ENCODE results near the gene PDIA4.
A peak's percentile ranks its signal among the peaks of the same experiment; 100 is the strongest.
"Not testable (repeated sequence)": the region's sequence is repeated elsewhere in the genome, so short reads cannot be mapped to it uniquely, and the experiment has no call there.

PDIA4 gene

DNA sequence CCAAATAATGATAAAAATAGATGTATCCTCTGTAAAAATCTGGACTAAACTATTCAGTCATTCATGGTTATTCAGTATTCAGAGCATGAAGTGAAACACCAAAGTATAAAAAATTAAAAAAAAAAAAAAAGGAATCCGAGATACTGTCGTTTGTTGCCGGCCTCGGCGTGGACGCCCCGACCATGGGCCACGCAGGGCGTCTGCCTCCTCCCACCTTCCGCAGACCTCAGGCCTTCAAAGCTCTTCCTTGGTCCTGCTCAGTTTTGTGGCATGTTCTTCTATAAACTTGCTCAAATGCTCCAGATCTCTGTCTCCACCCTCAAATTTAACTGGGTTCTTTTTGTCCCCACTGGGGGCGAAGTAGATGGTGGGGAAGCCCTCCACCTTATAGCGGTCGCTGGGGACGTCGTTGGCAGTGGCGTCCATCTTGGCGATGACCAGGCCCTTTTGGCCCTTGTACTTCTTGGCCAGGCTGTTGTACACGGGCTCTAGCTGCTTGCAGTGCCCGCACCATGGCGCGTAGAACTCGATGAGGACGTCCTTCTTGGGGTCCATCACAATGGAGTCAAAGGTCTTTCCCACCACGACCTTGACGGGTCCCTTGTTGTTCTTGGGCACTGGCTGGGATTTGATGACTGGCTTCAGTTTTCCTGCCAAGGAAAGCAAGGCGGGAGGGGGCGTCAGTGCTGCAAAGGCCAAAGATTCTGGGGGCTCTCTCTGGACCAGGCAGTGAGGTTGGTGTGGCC lies 24.6 kb downstream of the PDIA4 start:
- no peak for DNase-seq (ENCODE audit: low read depth, low spot score)

DNA sequence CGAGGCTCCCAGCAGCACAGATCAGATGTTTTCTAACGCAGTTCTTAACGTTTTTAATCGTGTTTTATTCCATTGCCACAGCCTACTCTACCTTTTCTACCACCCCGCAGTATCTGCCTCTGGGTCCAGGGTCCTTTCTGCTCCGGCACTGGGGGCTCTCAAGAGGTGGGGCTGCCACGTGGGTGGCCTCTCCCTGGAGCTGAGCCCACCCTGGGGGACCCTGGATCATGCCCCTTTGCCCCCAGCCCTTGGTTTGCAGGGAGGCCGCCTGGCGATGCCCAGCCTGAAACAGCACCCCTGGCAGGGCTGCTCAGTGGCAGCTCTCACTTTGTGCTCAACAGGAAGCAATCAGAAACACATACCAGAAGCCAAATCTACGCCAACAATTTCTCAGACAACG lies 25.3 kb downstream of the PDIA4 start:
- DNase-seq (ENCODE audit: low read depth, low spot score) = no peak

DNA sequence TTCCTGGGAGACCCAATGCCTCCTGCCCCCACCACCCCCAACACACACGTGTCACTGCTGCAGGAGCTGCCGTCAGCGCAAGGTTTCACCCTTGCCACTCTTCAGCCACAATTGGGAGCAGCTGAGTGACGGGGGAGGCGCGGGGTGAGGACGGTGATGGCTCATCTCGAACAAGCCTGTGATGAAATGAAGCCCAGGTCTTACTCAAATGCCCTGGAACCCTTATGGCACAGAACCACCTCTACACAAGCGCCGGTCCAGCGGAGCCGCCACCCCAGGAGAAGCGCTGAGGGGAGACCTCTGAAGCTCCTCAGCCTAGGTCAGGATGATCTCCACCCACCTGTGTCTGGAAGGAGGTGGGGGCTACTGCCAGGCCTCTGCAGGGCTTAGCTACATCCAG lies 25.7 kb downstream of the PDIA4 start:
- no peak for DNase-seq (ENCODE audit: low read depth, low spot score)

DNA sequence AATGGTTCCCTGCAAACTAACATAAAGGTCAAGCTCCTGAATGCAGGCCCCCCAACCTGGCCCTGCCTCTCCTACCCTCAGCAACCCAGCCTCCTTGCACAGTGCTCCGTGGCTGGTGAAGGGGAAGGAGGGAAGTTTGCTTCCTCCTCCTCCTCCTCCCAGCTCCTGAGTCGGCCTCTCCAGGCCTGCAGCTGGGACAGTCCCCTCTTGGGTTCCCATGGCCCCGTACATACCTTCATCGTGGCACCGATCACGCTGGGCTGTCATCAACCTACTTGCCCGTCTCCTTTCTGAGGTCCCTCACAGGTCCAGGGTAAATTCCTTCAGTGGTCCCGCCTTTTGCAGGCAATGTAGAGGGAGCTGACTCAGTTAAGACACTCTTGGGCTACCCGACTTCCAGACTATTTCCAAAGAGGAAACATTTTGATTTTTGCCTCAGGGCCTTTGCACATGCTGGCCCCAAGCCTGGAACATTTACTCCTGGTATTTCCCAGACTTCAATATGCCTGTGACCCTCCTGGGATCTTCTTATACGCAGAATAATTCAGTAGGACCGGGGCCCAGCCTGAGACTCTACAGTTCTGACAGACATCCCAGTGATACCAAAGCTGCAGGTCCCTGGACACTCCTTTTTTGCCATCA lies 26.8 kb downstream of the PDIA4 start:
- DNase-seq (ENCODE audit: low read depth, low spot score) = no peak

DNA sequence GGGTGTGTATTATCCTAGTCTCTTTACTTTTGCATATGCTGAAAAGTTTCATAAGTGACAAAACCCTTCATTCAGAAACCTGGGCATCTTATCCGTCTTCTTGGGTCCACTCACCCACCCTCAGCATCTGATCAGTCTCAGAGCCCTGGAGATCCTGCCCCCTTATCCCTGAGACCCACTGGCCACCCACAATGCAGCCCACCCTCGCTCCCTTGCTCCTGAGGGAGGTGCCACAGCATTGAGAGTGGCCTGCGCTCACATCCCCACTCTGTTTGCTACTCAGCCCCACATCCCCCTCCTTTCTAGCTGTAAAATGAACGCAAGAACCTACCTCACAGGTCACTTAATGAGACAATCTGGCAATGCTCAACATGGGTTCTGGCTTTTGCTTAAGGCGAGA lies 27.3 kb downstream of the PDIA4 start:
- no peak for DNase-seq (ENCODE audit: low read depth, low spot score)

DNA sequence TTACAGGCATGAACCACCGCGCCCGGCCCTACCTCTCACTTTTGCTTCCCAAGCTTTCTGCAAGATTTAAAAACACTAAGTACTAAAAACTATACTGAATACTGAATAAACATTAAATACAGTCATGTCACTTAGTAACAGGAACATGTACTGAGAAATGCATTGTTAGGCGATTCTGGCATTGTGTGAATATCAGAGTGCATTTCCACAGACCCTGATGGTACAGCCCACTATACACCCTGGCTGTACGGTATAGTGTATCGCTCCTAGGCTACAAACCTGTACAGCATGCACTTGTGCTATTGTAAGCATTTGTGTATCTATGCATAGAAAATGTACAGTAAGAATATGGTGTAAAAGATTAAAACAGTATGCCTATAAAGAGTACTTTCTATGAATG lies 29.1 kb downstream of the PDIA4 start:
- DNase-seq (ENCODE audit: low read depth, low spot score) = no peak

DNA sequence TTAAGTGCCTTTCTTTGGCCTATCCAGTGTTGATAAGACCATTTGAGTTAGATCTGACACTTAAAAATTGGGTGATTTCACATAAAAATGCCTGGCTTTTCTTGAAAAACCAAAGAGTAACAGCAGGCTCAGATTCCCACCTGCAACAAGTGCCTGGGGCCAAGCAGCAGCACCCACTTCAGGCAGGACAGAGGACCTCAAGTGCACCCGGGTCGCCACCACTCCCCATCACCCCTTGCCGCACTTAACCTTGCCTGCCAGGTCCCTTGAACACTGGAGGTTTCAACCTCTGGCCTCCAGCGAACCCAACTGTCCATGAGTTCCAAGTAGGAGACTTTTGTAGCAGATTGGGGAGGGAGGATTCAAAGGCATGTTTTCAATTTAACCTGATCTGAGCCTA lies 30.8 kb downstream of the PDIA4 start:
- no peak for DNase-seq (ENCODE audit: low read depth, low spot score)

DNA sequence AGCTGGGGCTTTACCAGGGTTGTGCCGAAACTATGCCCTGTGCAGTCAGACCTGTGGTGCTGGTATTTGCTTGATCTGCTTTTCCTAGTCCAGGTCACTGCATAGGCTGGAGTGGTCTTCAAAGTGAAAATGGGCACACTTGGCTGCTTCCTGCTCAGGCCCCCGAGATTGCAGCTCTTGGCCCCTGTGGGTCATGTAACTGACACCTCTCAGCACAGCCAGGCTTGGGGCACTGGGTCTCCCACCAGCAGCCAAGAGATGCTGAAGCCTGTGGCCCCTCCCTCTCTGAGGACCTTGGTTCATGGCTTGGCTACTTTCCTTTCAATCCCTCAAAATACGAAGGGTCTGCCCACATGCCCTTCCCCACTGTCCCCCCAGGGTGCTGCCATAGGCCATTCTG lies 33.7 kb downstream of the PDIA4 start:
- no peak for DNase-seq (ENCODE audit: low read depth, low spot score)

DNA sequence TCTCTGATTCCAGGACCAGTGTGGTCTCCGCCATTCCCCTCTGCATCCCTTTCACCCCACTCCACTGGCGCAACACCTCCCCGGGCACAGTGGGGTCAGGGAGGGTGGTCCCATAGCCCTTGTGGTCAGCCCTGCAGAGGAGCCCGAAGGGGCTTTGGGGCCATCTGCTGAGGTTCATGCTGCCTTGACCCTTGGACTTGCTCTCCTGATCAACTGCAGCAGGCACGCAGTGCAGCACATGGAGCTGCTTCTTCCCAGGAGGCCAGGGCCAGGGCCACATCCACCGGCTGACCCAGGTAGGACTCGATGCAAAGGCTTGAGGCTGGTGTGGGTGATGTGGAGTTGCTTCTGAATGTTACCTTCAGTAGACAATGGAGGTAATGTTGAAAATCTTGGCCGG lies 35.1 kb downstream of the PDIA4 start:
- no peak for DNase-seq (ENCODE audit: low read depth, low spot score)

DNA sequence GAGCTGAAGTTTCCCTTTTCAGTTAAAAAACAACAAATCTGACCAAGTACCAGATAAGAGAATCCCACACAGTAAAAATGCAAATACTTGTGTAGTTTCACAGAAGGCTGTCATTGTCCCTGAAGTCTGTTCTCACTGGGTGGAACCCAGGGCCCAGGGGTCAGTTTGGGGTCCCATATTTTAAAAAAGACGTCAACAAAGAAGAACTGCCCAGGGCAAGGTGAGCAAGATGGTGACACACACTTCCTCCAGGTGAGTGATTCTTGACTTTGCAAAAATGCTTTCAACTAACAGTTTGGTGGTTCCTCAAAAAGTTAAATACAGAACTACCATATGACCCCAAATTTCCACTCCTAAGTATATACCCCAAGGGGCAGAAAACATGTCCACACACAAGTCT lies 36.8 kb downstream of the PDIA4 start:
- DNase-seq (ENCODE audit: low read depth, low spot score) = no peak

DNA sequence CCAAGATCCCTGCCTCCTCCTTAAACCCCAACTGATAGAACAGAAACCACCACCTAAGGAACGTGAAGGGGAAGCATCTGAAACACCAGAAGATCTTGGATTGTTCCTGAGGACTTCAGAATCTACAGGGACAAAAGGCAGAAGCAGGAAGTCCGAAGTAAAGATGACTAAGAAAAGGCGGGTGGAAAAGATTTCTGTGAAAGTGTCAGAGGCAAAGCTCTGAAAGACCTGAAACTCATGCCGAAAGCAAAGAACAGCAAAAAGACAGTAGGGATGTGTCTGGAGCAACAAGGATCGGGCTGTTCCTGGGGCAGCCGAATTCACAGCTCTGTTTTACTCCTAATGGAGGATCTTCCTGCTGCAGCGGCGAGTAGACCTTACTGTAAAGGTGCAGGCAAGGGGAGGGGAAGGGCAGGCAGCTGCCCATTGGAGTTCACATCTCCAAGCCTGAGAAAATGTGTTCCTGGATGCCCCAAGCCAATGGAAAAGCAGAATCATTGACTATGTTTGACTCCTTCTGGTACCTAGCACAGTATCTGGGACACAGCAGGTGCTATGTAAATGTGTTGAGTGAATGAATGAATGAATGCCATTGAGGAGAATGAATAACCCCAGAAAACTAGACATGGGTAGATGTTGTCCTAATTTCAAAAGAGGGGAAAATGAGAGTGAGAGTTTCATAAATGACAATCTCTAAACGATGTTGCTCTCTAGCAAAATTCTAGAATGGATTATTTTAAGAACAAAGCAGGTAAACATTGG lies 40.4 kb downstream of the PDIA4 start:
- DNase-seq (ENCODE audit: low read depth, low spot score) = no peak

DNA sequence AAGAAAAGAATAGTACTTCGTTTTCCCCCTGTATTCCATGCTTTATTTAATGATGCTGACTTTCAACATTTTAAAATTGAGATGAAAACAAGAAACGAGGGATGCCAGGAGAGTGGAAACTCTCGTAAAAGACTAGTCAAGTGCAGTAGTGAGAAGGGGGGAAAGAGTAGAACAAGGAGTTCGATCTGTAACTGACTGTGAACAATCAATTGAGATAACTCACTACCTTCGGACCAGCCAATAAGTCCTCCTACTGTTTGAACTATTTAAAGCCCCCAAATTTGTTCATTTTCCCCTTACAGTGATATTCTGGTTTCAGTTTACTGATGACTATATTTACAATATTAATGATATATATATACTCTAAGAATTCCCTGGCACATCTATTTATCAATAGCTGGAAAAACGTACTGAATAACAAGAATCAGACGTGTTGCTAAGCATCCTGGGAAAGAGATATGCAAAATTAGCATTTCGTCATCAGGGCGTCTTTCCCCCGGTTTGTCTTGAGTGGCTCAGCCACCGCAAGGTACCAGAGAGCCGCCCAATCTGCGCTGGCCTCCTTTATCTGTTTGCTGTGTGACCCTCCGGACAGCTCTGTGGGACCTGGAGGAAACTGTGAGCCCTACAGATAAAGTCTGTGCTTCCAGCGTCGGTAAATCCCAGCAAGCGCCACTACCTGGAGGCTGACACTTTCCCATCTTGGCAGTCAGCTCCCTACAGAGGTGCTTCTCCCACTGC lies 41.1 kb downstream of the PDIA4 start:
- DNase-seq (ENCODE audit: low read depth, low spot score) = peak; percentile 51

DNA sequence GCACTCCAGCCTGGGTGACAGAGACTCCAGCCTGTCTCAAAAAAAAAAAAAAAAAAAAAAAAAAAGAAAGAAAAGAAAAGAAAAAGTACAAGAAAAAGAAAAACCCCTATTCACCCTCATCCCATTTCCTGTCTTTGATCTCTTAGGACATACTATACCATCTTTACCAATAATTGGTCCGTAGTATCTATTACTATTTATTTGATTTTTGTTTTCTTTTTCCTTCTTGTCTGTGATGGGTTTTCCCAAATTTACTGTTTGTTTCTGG lies 41.6 kb downstream of the PDIA4 start:
- DNase-seq (ENCODE audit: low read depth, low spot score) = no peak

DNA sequence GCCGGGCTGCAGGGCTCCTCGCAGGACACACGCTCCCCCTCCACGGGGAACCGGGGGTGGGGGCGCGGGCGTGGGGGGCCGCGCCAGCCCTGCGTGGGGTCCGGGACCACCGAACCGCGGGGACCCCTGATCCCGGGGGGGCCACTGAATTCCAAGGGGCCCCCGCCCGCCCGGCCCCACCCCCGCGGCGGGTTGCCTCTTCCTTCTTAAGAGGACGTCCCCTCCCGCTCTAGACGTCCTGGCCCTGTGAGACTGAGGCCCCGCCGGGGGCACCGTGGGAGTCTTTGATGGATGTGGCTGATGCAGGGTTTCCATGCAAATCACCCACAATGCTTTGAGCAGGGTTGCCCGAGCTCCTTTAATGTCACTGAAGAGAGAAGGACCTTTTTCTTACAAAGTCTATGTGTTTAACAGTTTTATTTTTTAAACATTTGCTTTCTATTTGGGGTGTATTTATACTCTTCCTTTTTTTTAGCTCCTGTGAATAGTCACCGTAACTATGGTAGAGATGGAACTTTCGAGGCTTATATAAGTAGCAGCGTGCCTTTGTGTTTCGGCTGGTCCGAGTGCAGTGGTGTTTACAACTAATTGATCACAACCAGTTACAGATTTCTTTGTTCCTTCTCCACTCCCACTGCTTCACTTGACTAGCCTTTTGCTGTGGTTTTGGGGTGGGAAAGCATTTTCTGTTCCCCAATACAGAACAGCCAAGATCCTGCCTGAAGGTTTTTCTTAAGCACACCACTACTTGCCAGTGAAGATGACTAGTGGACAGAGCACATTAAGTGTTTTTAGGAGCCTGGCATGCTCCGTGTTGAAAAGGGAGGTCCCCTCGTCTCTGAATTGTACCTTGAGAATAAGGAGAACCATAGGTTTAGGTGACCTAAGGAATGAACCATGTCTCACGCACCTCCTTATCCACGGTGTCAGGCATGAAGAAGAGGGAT lies 44.8 kb downstream of the PDIA4 start:
- peak; percentile 74 for DNase-seq (ENCODE audit: low read depth, low spot score)

DNA sequence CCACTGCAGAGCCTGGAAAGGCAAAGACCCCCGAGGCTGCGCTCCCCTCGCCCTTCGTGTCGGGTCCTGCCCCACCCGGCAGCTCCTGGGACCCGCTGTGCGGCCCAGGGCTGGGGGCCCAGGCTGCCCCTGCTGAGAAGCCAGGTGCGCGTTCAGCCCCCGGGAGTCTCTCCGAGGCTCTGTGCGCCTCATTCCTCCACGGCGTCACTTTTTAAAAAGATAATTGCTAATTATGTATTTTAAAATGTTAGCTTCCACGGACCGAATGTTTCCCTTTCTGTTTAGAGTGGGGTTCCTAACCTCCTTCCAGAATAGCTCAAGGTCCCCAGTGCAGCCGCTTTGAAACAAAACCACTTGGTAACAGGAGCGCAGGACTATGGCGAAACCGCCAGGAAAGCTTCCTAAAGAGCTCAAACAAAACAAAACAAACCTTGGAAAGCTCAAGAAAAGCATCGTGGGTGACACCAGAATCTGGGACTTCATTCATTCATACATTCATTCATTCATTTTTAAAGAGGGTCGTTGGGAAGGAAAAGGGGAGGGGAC lies 45.6 kb downstream of the PDIA4 start:
- no peak for DNase-seq (ENCODE audit: low read depth, low spot score)

DNA sequence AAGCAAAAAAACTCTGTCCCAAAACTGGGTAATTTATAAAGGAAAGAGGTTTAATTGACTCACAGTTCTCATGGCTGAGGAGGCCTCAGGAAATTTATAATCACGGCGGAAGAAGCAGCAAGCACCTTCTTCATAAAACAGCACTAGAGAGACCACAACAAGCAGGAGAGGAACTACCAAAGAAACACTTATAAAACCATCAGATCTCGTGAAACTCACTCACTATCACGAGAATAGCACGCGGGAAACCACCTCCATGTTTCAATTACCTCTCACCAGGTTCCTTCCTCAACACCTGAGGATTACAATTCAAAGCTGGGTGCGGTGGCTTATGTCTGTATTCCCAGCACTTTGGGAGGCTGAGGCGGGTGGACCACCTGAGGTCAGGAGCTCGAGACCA lies 48.5 kb downstream of the PDIA4 start:
- no peak for DNase-seq (ENCODE audit: low read depth, low spot score)

DNA sequence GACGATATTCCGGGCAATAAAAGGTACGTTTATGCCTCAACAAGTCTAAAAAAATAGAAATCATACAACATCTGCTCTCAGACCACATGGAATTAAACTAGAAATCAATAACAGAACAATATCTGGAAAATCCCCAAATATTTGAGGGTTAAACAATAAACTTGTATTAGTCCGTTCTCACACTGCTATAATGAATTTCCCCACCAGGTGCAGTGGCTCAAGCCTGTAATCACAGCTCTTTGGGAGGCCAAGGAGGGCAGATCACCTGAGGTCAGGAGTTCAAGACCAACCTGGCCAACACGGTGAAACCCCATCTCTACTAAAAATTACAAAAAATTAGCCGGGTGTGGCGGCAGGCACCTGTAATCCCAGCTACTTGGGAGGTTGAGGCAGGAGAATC lies 49.2 kb downstream of the PDIA4 start:
- DNase-seq (ENCODE audit: low read depth, low spot score) = not testable (repeated sequence)

DNA sequence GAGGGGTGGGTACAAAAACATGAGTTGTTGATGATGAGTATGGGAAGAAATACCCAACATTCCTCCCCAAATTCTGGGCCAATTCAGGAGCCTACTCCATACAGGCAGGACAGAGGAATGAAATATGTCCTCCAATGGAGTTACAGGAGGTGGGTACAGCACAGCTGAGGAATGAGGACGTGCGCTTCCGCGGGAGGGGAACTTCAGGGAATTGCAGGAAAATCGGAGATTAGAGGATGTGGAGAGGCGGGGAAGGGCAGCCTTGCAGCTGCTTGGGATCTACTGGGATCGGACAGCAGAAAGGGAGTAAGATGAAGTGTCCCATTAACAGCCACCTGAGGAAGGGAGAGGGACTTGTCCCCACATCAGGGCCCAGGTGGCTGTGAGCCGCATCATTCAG lies 50.2 kb downstream of the PDIA4 start:
- no peak for DNase-seq (ENCODE audit: low read depth, low spot score)

DNA sequence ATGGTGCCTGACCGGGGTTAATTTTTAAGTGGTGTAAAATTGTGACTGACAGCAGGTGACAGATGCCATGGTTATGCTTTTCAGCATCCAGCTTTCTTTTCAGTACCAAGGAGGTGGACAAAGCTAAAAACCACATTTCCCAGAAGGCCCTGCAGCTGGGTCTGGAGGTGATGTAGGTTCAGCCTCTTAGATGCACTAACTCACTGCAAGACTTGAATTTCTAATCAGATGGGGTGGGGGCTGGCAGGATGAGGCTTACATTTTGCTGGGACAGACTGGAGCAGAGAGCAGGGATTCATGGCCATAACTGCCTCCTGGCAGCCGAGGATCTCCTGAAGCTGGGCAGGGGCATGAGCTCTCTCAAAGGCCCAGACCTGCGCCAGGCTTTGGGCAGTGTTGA lies 52.4 kb downstream of the PDIA4 start:
- no peak for DNase-seq (ENCODE audit: low read depth, low spot score)

DNA sequence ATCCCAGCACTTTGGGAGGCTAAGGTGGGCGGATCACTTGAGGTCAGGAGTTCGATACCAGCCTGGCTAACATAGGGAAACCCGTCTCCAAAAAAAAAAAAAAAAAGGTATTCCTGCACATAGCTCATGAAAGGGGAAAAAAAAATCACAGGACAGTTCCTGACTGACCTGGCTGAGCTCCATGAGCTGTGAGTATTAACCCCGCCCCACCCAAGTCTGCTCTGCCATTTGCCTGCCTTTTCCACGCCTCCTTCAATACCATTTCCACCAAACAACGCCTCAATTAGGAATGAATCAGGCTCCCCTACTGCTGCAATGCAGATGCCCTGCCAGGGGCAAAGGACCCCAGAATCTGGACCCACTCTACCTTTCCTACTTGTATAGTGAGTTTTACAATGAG lies 55.0 kb downstream of the PDIA4 start:
- no peak for DNase-seq (ENCODE audit: low read depth, low spot score)

DNA sequence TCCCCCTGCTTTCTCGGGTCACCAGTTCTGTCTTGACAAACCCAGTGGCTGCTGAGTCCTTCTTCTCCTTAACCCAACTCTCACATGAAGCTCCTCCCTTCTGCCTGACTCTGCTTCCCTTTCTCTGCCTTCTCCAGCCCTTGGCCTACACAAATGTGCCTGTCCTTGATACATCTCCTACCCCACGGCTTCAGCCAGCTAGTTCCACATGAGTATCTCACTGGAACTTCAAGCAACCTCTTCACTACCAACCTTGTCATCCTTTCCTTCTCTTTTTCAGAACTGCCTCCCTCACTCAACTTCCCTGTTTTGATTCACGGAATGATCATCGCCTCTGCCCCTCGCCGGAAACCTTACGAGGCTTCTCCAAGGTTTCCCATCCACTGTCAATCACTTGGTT lies 55.9 kb downstream of the PDIA4 start:
- DNase-seq (ENCODE audit: low read depth, low spot score) = no peak

All from activated naive CD8-positive, alpha-beta T cell treated with anti-CD3 and anti-CD28 coated beads, Interleukin-2, amount 50 U/mL, for 16 hours (primary cell).